Lower leg skin (tissue), 4 donors: ENCODE results near the gene DFFB. TPM values are rescaled to one million over a fixed set of nuclear protein-coding genes. Genes with fewer than 3 reads are reported as not detected.

Experiments
- DNase-seq, 2 donors: peaks; one replicate each; pipeline ENCODE4 v3.0.0-alpha.2; 2019; ENCODE audit warnings: low spot score in 2 of 2
- H3K4me3 ChIP-seq: fragments of 200-600 bp; sonication (generic); 2 replicates; pipeline ENCODE4 v1.5.1; 2017; ENCODE audit warnings: mild to moderate bottlenecking, low read depth; ENCODE audit not compliant: poor library complexity, severe bottlenecking
- CTCF ChIP-seq, 3 donors: fragments of 450-650 bp; IDR thresholded peaks; one replicate each; pipeline ENCODE4 v1.5.1; 2016; ENCODE audit warnings: antibody characterized with exemption in 3 of 3, mild to moderate bottlenecking in 3 of 3, moderate library complexity in 2 of 3
- POLR2A ChIP-seq, 2 donors: fragments of 450-650 bp; IDR thresholded peaks; one replicate each; pipeline ENCODE4 v1.6.1; 2016 to 2017; ENCODE audit warnings: antibody characterized with exemption in 2 of 2, mild to moderate bottlenecking in 1 of 2, moderate library complexity in 1 of 2
- WGBS, 2 donors: methylation state at CpG; one replicate each; pipeline ENCODE4 v1.1.5; 2018; 5-methylcytosine and 5-hydroxymethylcytosine counted together
- intact Hi-C: fragments of 100-400 bp; cut with DNase I; formaldehyde crosslinking; loops from one replicate; pipeline ENCODE4 v1.15.0; 2023; ENCODE audit warnings: low total_unique reads
- total RNA-seq, 4 donors: library from RNA; depleted of rRNA; stranded (reverse); fragments of >200 nt; gene quantifications; one replicate each; pipeline ENCODE4 v1.1.0, GENCODE V29; 2016

DFFB gene
- total RNA-seq, 4 donors from 2014 or later: 3.0 to 10.3 (median 6.8) TPM

DNA sequence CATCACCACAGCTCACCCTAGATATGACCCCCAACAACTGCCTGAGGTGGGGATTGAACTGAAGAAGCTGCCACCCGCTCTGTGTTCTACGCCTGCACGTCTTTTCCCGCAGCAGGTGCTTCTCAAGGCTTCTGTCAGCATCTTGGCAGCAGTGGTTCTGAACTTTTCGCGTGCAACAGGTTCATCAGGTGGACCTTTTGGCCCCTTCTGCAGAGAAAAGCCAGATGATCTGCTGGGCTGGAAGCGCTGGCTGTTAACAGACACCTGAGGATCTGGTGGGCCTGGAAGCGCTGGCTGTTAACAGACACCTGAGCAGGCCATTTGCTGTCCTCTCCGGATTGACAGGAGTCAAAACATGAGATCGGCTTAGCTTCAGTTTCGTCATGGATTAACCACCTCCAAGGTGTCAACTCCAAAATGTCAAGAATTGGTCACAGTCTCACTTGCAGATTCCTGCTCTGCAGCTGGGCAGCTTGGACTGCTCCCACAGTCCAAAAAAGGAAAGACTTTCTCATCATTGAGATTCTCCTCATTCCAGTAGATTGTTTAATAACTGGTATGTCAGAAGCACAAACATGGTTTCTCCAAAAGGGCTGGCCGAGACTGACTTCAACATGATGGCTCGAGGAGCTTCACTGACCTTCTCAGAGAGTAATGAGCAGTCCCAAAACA lies 38.1 kb downstream of the DFFB start:
- 96 to 97% methylated on average over 11 to 13 of the region's 13 CpGs for WGBS, 2 donors
- DNase-seq: peak in 1 of 2 donors; percentile 54
- intact Hi-C loops: no loop called here
- TF ChIP-seq POLR2A (IDR thresholded peaks at IDR 0.05) (no peak), CTCF (IDR thresholded peaks at IDR 0.05) (no peak)
- H3K4me3 ChIP-seq: no peak overlapping the region

- H3K4me3 ChIP-seq: no peak overlapping the region
- intact Hi-C loops: no loop called here
- TF ChIP-seq POLR2A (IDR thresholded peaks at IDR 0.05) (no peak), CTCF (IDR thresholded peaks at IDR 0.05) (no peak)
- no peak for DNase-seq
- 98 to 100% methylated on average over 4 of the region's 4 CpGs for WGBS, 2 donors
Observed at GRCh38 chr1:3895951-3896325, 38.7 kb downstream of the DFFB start.

GRCh38 chr1:3896396-3897000 lies 39.2 kb downstream of the DFFB start:
- DNase-seq: peak in 1 of 2 donors; percentile 66
- TF ChIP-seq CTCF (IDR thresholded peaks at IDR 0.05) (no peak), POLR2A (IDR thresholded peaks at IDR 0.05) (no peak)
- no peak overlapping the region for H3K4me3 ChIP-seq
- intact Hi-C loops: no loop called here
- 90 to 91% methylated on average over 7 of the region's 7 CpGs for WGBS, 2 donors

DNA sequence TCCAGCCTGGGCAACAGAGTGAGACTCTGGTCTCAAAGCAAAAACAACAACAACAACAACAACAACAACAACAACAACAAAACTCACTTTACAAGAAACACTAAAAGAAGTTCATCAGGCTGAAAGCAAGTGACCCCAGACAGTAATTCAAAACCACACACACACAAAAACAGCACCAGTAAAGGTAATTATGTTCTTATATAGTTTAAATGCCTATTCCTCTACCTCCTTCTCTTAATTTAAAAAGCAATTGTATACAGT lies 41.1 kb downstream of the DFFB start:
- DNase-seq: no peak
- intact Hi-C loops: no loop called here
- TF ChIP-seq POLR2A (IDR thresholded peaks at IDR 0.05): no peak
- TF ChIP-seq CTCF (IDR thresholded peaks at IDR 0.05): no peak
- H3K4me3 ChIP-seq: no peak overlapping the region

- TF ChIP-seq POLR2A (IDR thresholded peaks at IDR 0.05) (no peak), CTCF (IDR thresholded peaks at IDR 0.05) (no peak)
- peak overlapping the region; percentile 61 for H3K4me3 ChIP-seq
- WGBS, 2 donors: 47 to 50% methylated on average over 10 of the region's 10 CpGs
- intact Hi-C loops: no loop called here
- no peak for DNase-seq
Observed at GRCh38 chr1:3898994-3899753, 41.9 kb downstream of the DFFB start.
